Ovary (tissue), 9 donors: ENCODE data around the gene LARP6. TPM values are rescaled to one million over a fixed set of nuclear protein-coding genes. Genes with fewer than 3 reads are reported as not detected.

Source experiments
- DNase-seq, 5 donors: peaks; one replicate each; pipeline ENCODE4 v3.0.0-alpha.2; 2019 to 2020
- H3K27ac ChIP-seq, 2 donors: fragments of 200-600 bp; one replicate each; pipeline versions ENCODE4 v1.5.1 to v1.8.0; 2019 to 2022
- H3K27me3 ChIP-seq: fragments of 200-600 bp; one replicate; pipeline ENCODE4 v1.8.0; 2022
- H3K36me3 ChIP-seq: fragments of 200-600 bp; sonication (generic); one replicate; pipeline ENCODE4 v1.5.1; 2019
- H3K4me1 ChIP-seq: one replicate; pipeline ENCODE4 v1.8.1; 2013; ENCODE audit warnings: mild to moderate bottlenecking, moderate library complexity; ENCODE audit not compliant: insufficient read depth
- H3K4me3 ChIP-seq: fragments of 200-600 bp; sonication (generic); one replicate; pipeline ENCODE4 v1.5.1; 2017
- H3K9me3 ChIP-seq, 2 donors: fragments of 200-600 bp in 1 of 2; sonication (generic) in 1 of 2; one replicate each; pipeline versions ENCODE4 v1.5.1 to v1.8.1; 2013 to 2019; ENCODE audit warnings: mild to moderate bottlenecking in 1 of 2, moderate library complexity in 1 of 2
- EP300 ChIP-seq: sonication (generic); formaldehyde crosslinking; IDR thresholded peaks from one replicate; pipeline ENCODE4 v1.6.1; 2017; ENCODE audit warnings: antibody characterized with exemption
- POLR2A ChIP-seq: fragments of 450-650 bp; IDR thresholded peaks from one replicate; pipeline ENCODE4 v1.6.1; 2017; ENCODE audit warnings: antibody characterized with exemption, mild to moderate bottlenecking, moderate library complexity
- WGBS, 3 donors: extraction: QIAGEN DNeasy Blood & Tissue Kit in 1 of 3; methylation state at CpG; one replicate each; pipeline versions ENCODE4 v1.1.5 to v1.1.7; 2013 to 2017; 5-methylcytosine and 5-hydroxymethylcytosine counted together
- intact Hi-C, 4 donors: fragments of 100-400 bp; cut with DNase I; formaldehyde crosslinking; loops; one replicate each; pipeline versions ENCODE4 v1.11.0 to v1.15.1; 2022 to 2023
- polyA plus RNA-seq, 2 donors: library from polyadenylated mRNA; stranded (reverse); fragments of 200-250 nt in 1 of 2; fragments of 350-450 nt in 1 of 2; fragmentation: Illumina TruSeq in 1 of 2; extraction: RNeasy Lipid Tissue Mini Kit (QIAGEN cat#74804) in 1 of 2; gene quantifications; one replicate each; pipeline ENCODE4 v1.2.3, GENCODE V29; 2013 to 2014
- total RNA-seq, 7 donors: library from RNA; depleted of rRNA in 2 of 7; stranded (reverse); fragments of >200 nt in 2 of 7; fragmentation: NEBNext Ultra II Directional in 3 of 7; extraction: Animal tissue kit (Norgen Biotek cat#: 25700) in 3 of 7; gene quantifications; one replicate each; pipeline versions ENCODE4 v1.1.0 to v1.2.4, GENCODE V29; 2016 to 2023
- TF ChIP-seq, protein P1 (sequence below), 3 donors: fragments of 450-650 bp in 2 of 3; fragments of 200-600 bp in 1 of 3; IDR thresholded peaks; one replicate each; pipeline versions ENCODE4 v1.5.1 to v1.8.0; 2016 to 2022; ENCODE audit warnings: antibody characterized with exemption in 3 of 3, mild to moderate bottlenecking in 1 of 3
- donor health status: DM: no; HTN: no; CAD: no; lungs with moderate emphysema.
- donor health status: DM: no; HTN: no; CAD: no.
- donor health status: Bipolar disorder and iron deficiency.
- donor health status: DM: yes; HTN: yes; CAD: no.
- donor health status: DM: no; HTN: no; CAD: no.
- donor health status: DM: yes; HTN: yes; CAD: no.

The LARP6 gene
- total and polyA plus RNA-seq, 9 donors: 13.4 to 61.7 (median 31.9) TPM

DNA sequence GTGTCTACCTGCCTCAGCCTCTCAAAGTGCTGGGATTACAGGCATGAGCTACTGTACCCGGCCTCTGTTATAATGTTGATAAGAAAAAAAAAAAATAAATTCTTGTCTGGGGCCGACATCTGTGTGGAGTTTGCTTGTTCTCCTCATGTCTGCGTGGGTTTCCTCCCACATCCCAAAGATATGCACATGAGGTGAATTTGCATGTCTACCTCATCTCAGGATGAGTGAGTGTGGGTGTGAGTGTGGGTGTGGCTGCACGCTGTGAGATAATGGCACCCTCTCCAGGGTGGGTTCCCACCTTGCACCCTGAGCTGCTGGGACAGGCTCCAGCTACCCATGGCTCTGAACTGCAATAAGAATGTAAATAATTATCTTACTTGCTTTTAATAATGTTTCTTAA is 64.7 kb downstream of the LARP6 start:
- Histone ChIP-seq H3K27ac (no peak overlapping the region), H3K27me3 (no peaks in the 10 kb centered on the region), H3K4me1 (no peaks in the 10 kb centered on the region), H3K4me3 (no peak overlapping the region), H3K36me3 (no peaks in the 10 kb centered on the region), H3K9me3 (no peaks in the 10 kb centered on the region)
- no peak for DNase-seq
- TF ChIP-seq, protein P1, sequence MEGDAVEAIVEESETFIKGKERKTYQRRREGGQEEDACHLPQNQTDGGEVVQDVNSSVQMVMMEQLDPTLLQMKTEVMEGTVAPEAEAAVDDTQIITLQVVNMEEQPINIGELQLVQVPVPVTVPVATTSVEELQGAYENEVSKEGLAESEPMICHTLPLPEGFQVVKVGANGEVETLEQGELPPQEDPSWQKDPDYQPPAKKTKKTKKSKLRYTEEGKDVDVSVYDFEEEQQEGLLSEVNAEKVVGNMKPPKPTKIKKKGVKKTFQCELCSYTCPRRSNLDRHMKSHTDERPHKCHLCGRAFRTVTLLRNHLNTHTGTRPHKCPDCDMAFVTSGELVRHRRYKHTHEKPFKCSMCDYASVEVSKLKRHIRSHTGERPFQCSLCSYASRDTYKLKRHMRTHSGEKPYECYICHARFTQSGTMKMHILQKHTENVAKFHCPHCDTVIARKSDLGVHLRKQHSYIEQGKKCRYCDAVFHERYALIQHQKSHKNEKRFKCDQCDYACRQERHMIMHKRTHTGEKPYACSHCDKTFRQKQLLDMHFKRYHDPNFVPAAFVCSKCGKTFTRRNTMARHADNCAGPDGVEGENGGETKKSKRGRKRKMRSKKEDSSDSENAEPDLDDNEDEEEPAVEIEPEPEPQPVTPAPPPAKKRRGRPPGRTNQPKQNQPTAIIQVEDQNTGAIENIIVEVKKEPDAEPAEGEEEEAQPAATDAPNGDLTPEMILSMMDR (IDR thresholded peaks at IDR 0.05): no peak
- TF ChIP-seq POLR2A (no peak), EP300 (no peak)
- WGBS, 3 donors: 15 to 30% (median 18%) methylated on average over 4 of the region's 4 CpGs
- intact Hi-C loops: no loop called here

- H3K27me3 ChIP-seq: no peaks in the 10 kb centered on the region
- intact Hi-C loops: no loop called here
- no peak overlapping the region for H3K27ac ChIP-seq
- WGBS, 3 donors: 79 to 83% (median 83%) methylated on average over 6 of the region's 6 CpGs
- H3K4me1 ChIP-seq: no peaks in the 10 kb centered on the region
- H3K4me3 ChIP-seq: no peak overlapping the region
- DNase-seq: no peak
- H3K36me3 ChIP-seq: no peaks in the 10 kb centered on the region
- no peaks in the 10 kb centered on the region for H3K9me3 ChIP-seq
- TF ChIP-seq, protein P1 (IDR thresholded peaks at IDR 0.05): no peak
- no peak for TF ChIP-seq POLR2A
- TF ChIP-seq EP300: no peak
These were observed 65.6 kb downstream of the LARP6 start for GRCh38 chr15:70788114-70789049.

DNA sequence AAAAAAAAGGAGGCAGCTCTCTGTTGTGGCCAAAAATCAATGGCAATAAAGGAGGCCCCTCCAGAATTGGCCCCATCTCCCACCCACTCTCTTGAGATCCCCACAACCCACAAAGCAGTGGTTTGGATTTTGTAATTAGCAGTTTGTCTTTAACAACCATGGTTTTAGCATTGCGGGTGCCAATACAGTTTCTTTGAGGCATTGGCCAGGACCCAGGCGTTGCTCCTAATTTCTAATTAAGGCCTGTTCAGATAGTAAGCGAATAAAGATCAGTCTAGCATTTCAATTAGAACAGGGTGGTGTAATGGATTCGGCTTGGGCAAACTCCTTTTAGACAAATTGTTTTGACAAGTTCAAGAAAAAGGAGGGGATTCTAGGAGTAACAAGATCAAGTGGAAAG is 67.0 kb downstream of the LARP6 start:
- H3K4me1 ChIP-seq: no peaks in the 10 kb centered on the region
- 92 to 95% (median 95%) methylated on average over 4 of the region's 4 CpGs for WGBS, 3 donors
- intact Hi-C loops: no loop called here
- H3K27ac ChIP-seq: no peak overlapping the region
- TF ChIP-seq, protein P1 (IDR thresholded peaks at IDR 0.05): no peak
- TF ChIP-seq POLR2A: no peak
- TF ChIP-seq EP300: no peak
- no peak overlapping the region for H3K4me3 ChIP-seq
- H3K36me3 ChIP-seq: no peaks in the 10 kb centered on the region
- DNase-seq: no peak
- no peaks in the 10 kb centered on the region for H3K27me3 ChIP-seq
- H3K9me3 ChIP-seq: no peaks in the 10 kb centered on the region

- 16 to 33% (median 23%) methylated on average over 6 of the region's 6 CpGs for WGBS, 3 donors
- no peak for DNase-seq
- H3K4me1 ChIP-seq: no peaks in the 10 kb centered on the region
These were observed 70.3 kb downstream of the LARP6 start for GRCh38 chr15:70783610-70784022.

More at GRCh38 chr15:70783610-70784022, 70.3 kb downstream of the LARP6 start:
- H3K36me3 ChIP-seq: no peaks in the 10 kb centered on the region
- TF ChIP-seq POLR2A: no peak
- TF ChIP-seq EP300: no peak
- TF ChIP-seq, protein P1 (IDR thresholded peaks at IDR 0.05): no peak
- H3K9me3 ChIP-seq: no peaks in the 10 kb centered on the region
- intact Hi-C loops: no loop called here
- H3K27me3 ChIP-seq: no peaks in the 10 kb centered on the region
- no peak overlapping the region for H3K4me3 ChIP-seq
- no peak overlapping the region for H3K27ac ChIP-seq
